Measurements from ENCODE around the gene MAP1S.

Gene MAP1S

GRCh38 chr19:17718947-17719711 is at the start of gene MAP1S:
Gene MAP1S, plus strand, starts transcription at chr19:17719480. Its CDS starts 23 bp downstream, at chr19:17719503.
- Histone ChIP-seq H3K9ac (peak within 1 kb of the TSS; percentile 86 to 100 (median 95)), H3K4me1 (peaks cover 62 to 72% (median 66%) of the 10 kb centered on the region in 10 experiments), H4K20me1 (peaks cover 13 to 44% (median 29%) of the 10 kb centered on the region in 11 experiments; a peak in 19 of 22 replicates), H3K4me3 (peak within 1 kb of the TSS; percentile 96 to 100 (median 99)), H3K9me3 (replicated peaks in 1 of 11) (peaks cover 0 to 4% (median 0%) of the 10 kb centered on the region in 11 experiments; a peak in 1 of 22 replicates), H3K27me3 (no peaks in the 10 kb centered on the region), H3K27ac (peak within 1 kb of the TSS; percentile 82 to 98 (median 93)), H3K4me2 (peak within 1 kb of the TSS; percentile 94 to 99 (median 97)), H3K36me3 (peaks cover 15 to 37% (median 27%) of the 10 kb centered on the region in 11 experiments)
- TF ChIP-seq Cebpa-rat (IDR thresholded peaks at IDR 0.05): no peak

GRCh38 chr19:17671906-17672305 is 47.4 kb upstream of the MAP1S start:
- peaks cover 0 to 3% (median 0%) of the 10 kb centered on the region in 11 experiments; a peak in 4 of 22 replicates for H3K27me3 ChIP-seq
- H4K20me1 ChIP-seq: no peaks in the 10 kb centered on the region; a peak in 1 of 22 replicates
- H3K4me2 ChIP-seq: no peak overlapping the region
- no peak overlapping the region for H3K9ac ChIP-seq
- peaks cover 0 to 10% (median 0%) of the 10 kb centered on the region in 10 experiments; a peak in 6 of 20 replicates for H3K4me1 ChIP-seq
- no peaks in the 10 kb centered on the region for H3K36me3 ChIP-seq
- H3K9me3 ChIP-seq (replicated peaks in 1 of 11): no peaks in the 10 kb centered on the region
- H3K27ac ChIP-seq: no peak overlapping the region
- H3K4me3 ChIP-seq: no peak overlapping the region
- no peak for TF ChIP-seq Cebpa-rat (IDR thresholded peaks at IDR 0.05)

- Histone ChIP-seq H3K36me3 (no peaks in the 10 kb centered on the region), H3K4me3 (no peak overlapping the region), H3K4me2 (peak overlapping the region in 2 of 11 experiments; percentile 38 to 39; a peak in 4 of 22 replicates), H3K9me3 (replicated peaks in 1 of 11) (no peaks in the 10 kb centered on the region), H3K9ac (no peak overlapping the region; a peak in 1 of 22 replicates), H3K4me1 (peaks cover 0 to 10% (median 0%) of the 10 kb centered on the region in 10 experiments; a peak in 6 of 20 replicates), H3K27ac (no peak overlapping the region), H4K20me1 (no peaks in the 10 kb centered on the region; a peak in 1 of 22 replicates), H3K27me3 (peaks cover 0 to 23% (median 12%) of the 10 kb centered on the region in 11 experiments; a peak in 14 of 22 replicates)
- TF ChIP-seq Cebpa-rat (IDR thresholded peaks at IDR 0.05): no peak
Measured at GRCh38 chr19:17673937-17674799, 45.1 kb upstream of the MAP1S start.

- no peak overlapping the region for H3K9ac ChIP-seq
- no peak overlapping the region for H3K4me2 ChIP-seq
- no peaks in the 10 kb centered on the region for H3K9me3 ChIP-seq (replicated peaks in 1 of 11)
- H3K4me3 ChIP-seq: no peak overlapping the region
- no peak overlapping the region for H3K27ac ChIP-seq
- peaks cover 0 to 44% (median 33%) of the 10 kb centered on the region in 11 experiments; a peak in 20 of 22 replicates for H3K27me3 ChIP-seq
- H4K20me1 ChIP-seq: peaks cover 0 to 6% (median 0%) of the 10 kb centered on the region in 11 experiments; a peak in 3 of 22 replicates
- no peaks in the 10 kb centered on the region for H3K36me3 ChIP-seq
- H3K4me1 ChIP-seq: peaks cover 13 to 31% (median 21%) of the 10 kb centered on the region in 10 experiments
- no peak for TF ChIP-seq Cebpa-rat (IDR thresholded peaks at IDR 0.05)
Measured at GRCh38 chr19:17676295-17676694, 43.0 kb upstream of the MAP1S start.

- no peaks in the 10 kb centered on the region for H3K9me3 ChIP-seq (replicated peaks in 1 of 11)
- H3K27me3 ChIP-seq: peaks cover 0 to 51% (median 40%) of the 10 kb centered on the region in 11 experiments; a peak in 20 of 22 replicates
- no peaks in the 10 kb centered on the region for H3K36me3 ChIP-seq
- H3K4me3 ChIP-seq: no peak overlapping the region
- peaks cover 13 to 36% (median 23%) of the 10 kb centered on the region in 10 experiments for H3K4me1 ChIP-seq
- H3K4me2 ChIP-seq: no peak overlapping the region
- TF ChIP-seq Cebpa-rat (IDR thresholded peaks at IDR 0.05): no peak
- no peak overlapping the region for H3K27ac ChIP-seq
- H3K9ac ChIP-seq: no peak overlapping the region
- H4K20me1 ChIP-seq: peaks cover 0 to 6% (median 0%) of the 10 kb centered on the region in 11 experiments; a peak in 3 of 22 replicates
Measured at GRCh38 chr19:17677002-17677401, 42.3 kb upstream of the MAP1S start.

- Histone ChIP-seq H3K9me3 (replicated peaks in 1 of 11) (no peaks in the 10 kb centered on the region), H3K4me1 (peaks cover 13 to 36% (median 23%) of the 10 kb centered on the region in 10 experiments), H3K27me3 (peaks cover 6 to 70% (median 58%) of the 10 kb centered on the region in 11 experiments; a peak in 21 of 22 replicates), H3K36me3 (no peaks in the 10 kb centered on the region), H4K20me1 (peaks cover 0 to 20% (median 0%) of the 10 kb centered on the region in 11 experiments; a peak in 5 of 22 replicates), H3K9ac (no peak overlapping the region), H3K27ac (no peak overlapping the region), H3K4me3 (no peak overlapping the region), H3K4me2 (peak overlapping the region in 1 of 11 experiments; percentile 98; a peak in 1 of 22 replicates)
- TF ChIP-seq Cebpa-rat (IDR thresholded peaks at IDR 0.05): no peak
Measured at GRCh38 chr19:17678836-17679235, 40.4 kb upstream of the MAP1S start.

- Histone ChIP-seq H3K27me3 (peaks cover 10 to 78% (median 66%) of the 10 kb centered on the region in 11 experiments), H3K36me3 (no peaks in the 10 kb centered on the region), H3K4me2 (peak overlapping the region; percentile 83 to 98 (median 88)), H3K27ac (peak overlapping the region in 10 of 11 experiments; percentile 25 to 85 (median 64); a peak in 17 of 22 replicates), H4K20me1 (peaks cover 0 to 25% (median 0%) of the 10 kb centered on the region in 11 experiments; a peak in 5 of 22 replicates), H3K9me3 (replicated peaks in 1 of 11) (no peaks in the 10 kb centered on the region), H3K4me3 (peak overlapping the region in 9 of 10 experiments; percentile 28 to 63 (median 46); a peak in 18 of 20 replicates), H3K4me1 (peaks cover 13 to 28% (median 22%) of the 10 kb centered on the region in 10 experiments), H3K9ac (peak overlapping the region in 10 of 11 experiments; percentile 35 to 78 (median 62); a peak in 16 of 22 replicates)
- no peak for TF ChIP-seq Cebpa-rat (IDR thresholded peaks at IDR 0.05)
Measured at GRCh38 chr19:17679526-17680229, 39.6 kb upstream of the MAP1S start.
